K562 (cell line): ENCODE data around the gene CD320. TPM values are rescaled to one million over a fixed set of nuclear protein-coding genes. Genes with fewer than 3 reads are reported as not detected.
A peak's percentile ranks its signal among the peaks of the same experiment; 100 is the strongest.

Experiments used
- ATAC-seq: fragments of 200-7000 bp; cut with Tn5 transposase; 3 replicates; pipeline ENCODE4 v1.9.1; 2020; ENCODE audit warnings: moderate library complexity
- BruUV-seq: library from RNA; stranded (reverse); fragments of 400-500 nt; replicated peaks from 2 replicates; lab custom pipeline; 2021; lab: Mats Ljungman, UMichigan
- CTCF ChIA-PET: fragments of 300-600 bp; formaldehyde crosslinking; extraction: SDS; loops from one replicate; lab custom pipeline; 2021; ENCODE audit warnings: low intra/inter-chr PET ratio; lab: Yijun Ruan, JAX
- POLR2A ChIA-PET: fragments of 300-600, 350-650 bp; sonication (Branson Sonifier 250); formaldehyde crosslinking; extraction: SDS; loops from one replicate; lab custom pipeline; 2021; ENCODE audit warnings: antibody characterized with exemption, inconsistent platforms; lab: Yijun Ruan, JAX
- DNase-seq, 4 experiments: peaks; one replicate each; pipeline versions ENCODE4 v3.0.0 to v3.0.0-alpha.2; 2011 to 2018; ENCODE audit warnings: low spot score in 3 of 4, mixed read lengths in 3 of 4; ENCODE audit errors: extremely low read depth in 1 of 4
- FAIRE-seq: peaks from 2 replicates; lab custom pipeline; 2011; peaks lifted over from hg19 to GRCh38; lab: Jason Lieb, UNC
- H2AFZ ChIP-seq: 2 replicates; pipeline ENCODE4 v1.6.0; 2011; ENCODE audit warnings: low read depth, low read length, control low read depth, inconsistent platforms
- H3K27ac ChIP-seq: fragments of 200-600 bp; 3 replicates; pipeline ENCODE4 v1.8.0; 2011; ENCODE audit warnings: low read depth, mild to moderate bottlenecking, control low read depth, inconsistent platforms, low read length, moderate library complexity, mixed read lengths; ENCODE audit errors: extremely low read depth
- H3K27me3 ChIP-seq, 2 experiments: fragments of 300-600 bp in 1 of 2; 2 replicates in 1 of 2; 3 replicates in 1 of 2; pipeline versions ENCODE4 v1.6.0 to v1.8.0; 2011; ENCODE audit warnings: inconsistent platforms in 2 of 2, low read length in 2 of 2, mild to moderate bottlenecking in 1 of 2, mixed read lengths in 1 of 2, moderate library complexity in 1 of 2; ENCODE audit not compliant: control insufficient read depth in 2 of 2, insufficient read depth in 2 of 2
- H3K36me3 ChIP-seq: fragments of 300-600 bp; 3 replicates; pipeline ENCODE4 v1.8.0; 2011; ENCODE audit warnings: mild to moderate bottlenecking, low read length, inconsistent platforms; ENCODE audit not compliant: control insufficient read depth, insufficient read depth
- H3K4me1 ChIP-seq, 2 experiments: fragments of 200-600 bp in 1 of 2; replicated peaks in 1 of 2; 2 replicates in 1 of 2; 3 replicates in 1 of 2; pipeline versions ENCODE4 v1.5.1 to v1.8.0; 2011; ENCODE audit warnings: inconsistent platforms in 2 of 2, low read length in 2 of 2, mild to moderate bottlenecking in 1 of 2, mixed read lengths in 1 of 2, moderate library complexity in 1 of 2; ENCODE audit not compliant: control insufficient read depth in 2 of 2, insufficient read depth in 2 of 2
- H3K4me2 ChIP-seq: 2 replicates; pipeline ENCODE4 v1.6.1; 2011; ENCODE audit warnings: low read length, control low read depth, inconsistent platforms, mixed read lengths; ENCODE audit not compliant: insufficient read depth
- H3K4me3 ChIP-seq: fragments of 200-600 bp; sonication (generic), shearing (Covaris generic); 2 replicates; pipeline ENCODE4 v1.5.1; 2016; ENCODE audit warnings: control low read depth, inconsistent platforms
- H3K79me2 ChIP-seq: fragments of 200-600 bp; 3 replicates; pipeline ENCODE4 v1.8.0; 2011; ENCODE audit warnings: low read length, inconsistent platforms; ENCODE audit not compliant: control insufficient read depth, insufficient read depth
- H3K9ac ChIP-seq, 2 experiments: 2 replicates each; pipeline versions ENCODE4 v1.6.0 to v1.6.1; 2011; ENCODE audit warnings: low read depth in 2 of 2, low read length in 2 of 2, control low read depth in 1 of 2, inconsistent platforms in 1 of 2, mild to moderate bottlenecking in 1 of 2, mixed read lengths in 1 of 2; ENCODE audit not compliant: insufficient read depth in 1 of 2
- H3K9me1 ChIP-seq: one replicate; pipeline ENCODE4 v1.6.0; 2011; ENCODE audit warnings: inconsistent platforms, mild to moderate bottlenecking, low read length, moderate library complexity; ENCODE audit not compliant: control insufficient read depth, insufficient read depth
- H3K9me3 ChIP-seq: replicated peaks from 2 replicates; pipeline ENCODE4 v1.5.1; 2011; ENCODE audit warnings: low read depth, low read length, inconsistent platforms; ENCODE audit not compliant: control insufficient read depth, insufficient read depth
- H4K20me1 ChIP-seq: replicated peaks from 2 replicates; pipeline ENCODE4 v1.6.1; 2011; ENCODE audit warnings: low read length, inconsistent platforms, mixed read lengths; ENCODE audit not compliant: control insufficient read depth, insufficient read depth
- ATF3 ChIP-seq, 2 experiments: fragments of 450-650 bp in 1 of 2; sonication (generic) in 1 of 2; formaldehyde crosslinking in 1 of 2; IDR thresholded peaks in 1 of 2; conservative IDR thresholded peaks in 1 of 2; 2 replicates each; pipeline versions ENCODE4 v1.6.1 to v1.8.1; 2016 to 2023; ENCODE audit warnings: mild to moderate bottlenecking in 2 of 2, moderate library complexity in 2 of 2, inconsistent platforms in 1 of 2, missing genetic modification reagents in 1 of 2
- CBFA2T3 ChIP-seq: fragments of 450-650 bp; IDR thresholded peaks from 2 replicates; pipeline ENCODE4 v1.6.1; 2017
- CHD4 ChIP-seq: fragments of 200-600 bp; sonication (generic); IDR thresholded peaks from 3 replicates; pipeline ENCODE4 v1.6.1; 2012; ENCODE audit warnings: low read depth, mild to moderate bottlenecking, mixed read lengths, low read length, inconsistent platforms; ENCODE audit not compliant: insufficient read depth, insufficient replicate concordance, poor library complexity, severe bottlenecking
- ERF ChIP-seq: fragments of 450-650 bp; formaldehyde crosslinking; IDR thresholded peaks from 2 replicates; pipeline ENCODE4 v1.4.0; 2020; ENCODE audit warnings: mild to moderate bottlenecking, mixed read lengths
- GATA2 ChIP-seq: sonication (generic); formaldehyde crosslinking; IDR thresholded peaks from 2 replicates; pipeline ENCODE4 v1.4.0; 2020; ENCODE audit warnings: mild to moderate bottlenecking, missing genetic modification reagents
- IFI16 ChIP-seq: fragments of 250-450 bp; sonication (Bioruptor Pico); IDR thresholded peaks from 2 replicates; pipeline ENCODE4 v2.1.2; 2022; ENCODE audit warnings: mild to moderate bottlenecking, inconsistent platforms
- IRF9 ChIP-seq: fragments of 450-650 bp; IDR thresholded peaks from 2 replicates; pipeline ENCODE4 v1.6.1; 2016; ENCODE audit warnings: missing biosample characterization, missing genetic modification characterization
- JUND ChIP-seq, 2 experiments: IDR thresholded peaks; 2 replicates in 1 of 2; 3 replicates in 1 of 2; pipeline ENCODE4 v1.6.1; 2011; ENCODE audit warnings: borderline replicate concordance in 2 of 2, low read depth in 2 of 2, low read length in 2 of 2, improper control_type of control experiment in 1 of 2, missing biosample characterization in 1 of 2, missing genetic modification characterization in 1 of 2, missing genetic modification reagents in 1 of 2
- KDM1A ChIP-seq, 2 experiments: fragments of 450-650 bp; IDR thresholded peaks; 2 replicates each; pipeline ENCODE4 v1.6.1; 2016; ENCODE audit warnings: mild to moderate bottlenecking in 2 of 2
- KLF6 ChIP-seq: fragments of 250-450 bp; sonication (Bioruptor Pico); IDR thresholded peaks from 2 replicates; pipeline ENCODE4 v1.4.0; 2020; ENCODE audit warnings: mild to moderate bottlenecking, moderate library complexity, borderline replicate concordance
- MBD2 ChIP-seq: sonication (generic); IDR thresholded peaks from 2 replicates; pipeline ENCODE4 v1.6.1; 2016; ENCODE audit warnings: low read depth, borderline replicate concordance
- PHTF2 ChIP-seq: fragments of 250-450 bp; sonication (Bioruptor Pico); IDR thresholded peaks from 2 replicates; pipeline ENCODE4 v1.5.0; 2021; ENCODE audit warnings: mild to moderate bottlenecking
- SP1 ChIP-seq: sonication (generic); formaldehyde crosslinking; IDR thresholded peaks from 2 replicates; pipeline ENCODE4 v1.8.1; 2022; ENCODE audit warnings: mild to moderate bottlenecking, missing genetic modification reagents
- ZEB2 ChIP-seq: fragments of 450-650 bp; IDR thresholded peaks from 2 replicates; pipeline ENCODE4 v1.6.1; 2016
- ZNF165 ChIP-seq: fragments of 250-450 bp; sonication (Bioruptor Pico); IDR thresholded peaks from 2 replicates; pipeline ENCODE4 v1.4.0; 2020; ENCODE audit warnings: borderline replicate concordance
- ZNF197 ChIP-seq: fragments of 200-800 bp; sonication (Bioruptor generic); IDR thresholded peaks from 2 replicates; pipeline ENCODE4 v1.6.1; 2016; ENCODE audit warnings: low read depth, missing genetic modification characterization, missing compliant biosample characterization
- ZNF740 ChIP-seq, 3 experiments: fragments of 200-800 bp in 1 of 3; sonication (Bioruptor generic) in 1 of 3; sonication (generic) in 1 of 3; formaldehyde crosslinking in 1 of 3; IDR thresholded peaks; 2 replicates each; pipeline versions ENCODE4 v1.6.1 to v1.8.0; 2016 to 2022; ENCODE audit warnings: mild to moderate bottlenecking in 2 of 3, missing compliant biosample characterization in 2 of 3, missing genetic modification characterization in 2 of 3, missing genetic modification reagents in 1 of 3
- WGBS: fragments of 100-300 bp; shearing (Covaris generic); methylation state at CpG from one replicate; pipeline ENCODE4 v1.1.6; 2016; ENCODE audit warnings: low coverage, mixed read lengths; ENCODE audit not compliant: insufficient coverage; ENCODE audit errors: missing lambda C conversion rate; 5-methylcytosine and 5-hydroxymethylcytosine counted together
- in situ Hi-C: fragments of 300-500 bp; cut with MboI; formaldehyde crosslinking; loops from 4 replicates; pipeline ENCODE4 v1.15.0; 2018; ENCODE audit warnings: inconsistent platforms, mixed read lengths
- intact Hi-C: fragments of 100-400 bp; cut with micrococcal nuclease; formaldehyde crosslinking; loops from 2 replicates; pipeline ENCODE4 v1.14.2; 2022
- polyA plus RNA-seq, 8 experiments: library from polyadenylated mRNA; depleted of rRNA in 4 of 8; stranded (reverse) in 5 of 8; unstranded in 3 of 8; fragments of >200 nt; fragmentation: Nextera tagmentation in 2 of 8; fragmentation: Illumina TruSeq in 1 of 8; extraction: Ambion mirVana in 2 of 8; extraction: Trizol in 1 of 8; gene quantifications; 2 replicates each; pipeline versions ENCODE4 v1.2.1 to v1.2.3, GENCODE V29; 2011 to 2014; ENCODE audit warnings: inconsistent platforms in 1 of 8, missing spikeins in 1 of 8
- total RNA-seq, 7 experiments: library from RNA; depleted of rRNA in 6 of 7; stranded (reverse); fragments of >200 nt in 6 of 7; fragmentation: Illumina TruSeq in 2 of 7; extraction: Trizol in 2 of 7; gene quantifications; 2 replicates each; pipeline versions ENCODE4 v1.2.1 to v1.2.3, GENCODE V29; 2011 to 2021; ENCODE audit warnings: low replicate concordance in 1 of 7

The CD320 gene
- total and polyA plus RNA-seq, 9 of the 15 experiments (the other 6 are each of a cell fraction or from before 2014, with no cell fraction given) = 0.45 to 94.5 (median 34.4) TPM

GRCh38 chr19:8342684-8343482 is 34.7 kb upstream of the CD320 start, which contains the start of gene KANK3 (continued):
- TF ChIP-seq ZNF740 (CRISPR knock-in tag; IDR thresholded peaks at IDR 0.05) = peak; percentile 64; the same call in 1 of the 2 replicates
- no peak for TF ChIP-seq ZNF740 (tag; IDR thresholded peaks at IDR 0.05)
- TF ChIP-seq JUND (IDR thresholded peaks at IDR 0.05; ENCODE audit: borderline replicate concordance, low read depth, low read length) = 0 out of 2 replicates have a peak, but pooled peaks have one; percentile 9
- no peak for TF ChIP-seq JUND (tag; IDR thresholded peaks at IDR 0.05; ENCODE audit: borderline replicate concordance, low read depth, low read length)
- peak; percentile 90 for TF ChIP-seq SP1 (CRISPR knock-in tag)
- TF ChIP-seq ERF (CRISPR knock-in tag) = no peak
- peak; percentile 97 for TF ChIP-seq MBD2

GRCh38 chr19:8342316-8342683 is 34.1 kb upstream of the CD320 start:
- Histone ChIP-seq H3K4me1 (peaks cover 0 to 25% of the 10 kb centered on the region in 2 experiments; a peak in 3 of 5 replicates), H3K79me2 (no peaks in the 10 kb centered on the region), H3K4me2 (no peak overlapping the region), H3K27ac (no peak overlapping the region), H3K9me3 (no peaks in the 10 kb centered on the region), H4K20me1 (no peaks in the 10 kb centered on the region), H3K4me3 (no peak overlapping the region), H2AFZ (no peak overlapping the region), H3K36me3 (no peaks in the 10 kb centered on the region), H3K9me1 (no peaks in the 10 kb centered on the region), H3K9ac (peak overlapping the region in 1 of 2 experiments; percentile 58; a peak in 1 of 4 replicates), H3K27me3 (peaks cover 0 to 3% of the 10 kb centered on the region in 2 experiments; a peak in 1 of 5 replicates)
- no peak for FAIRE-seq
- no TSS peak for BruUV-seq
- ChIA-PET CTCF (interaction anchor here (0.6 kb wide), 1 partner anchor 10 kb away, joined by 3 read pairs; no protein-coding TSS in a partner anchor), POLR2A (interaction anchor here (0.9 to 1.0 kb wide), 2 partner anchors 104 to 172 kb away, joined by 3 to 5 read pairs; partner anchors contain the start of gene ZNF414)
- intact Hi-C loops (no loop called here), in situ Hi-C loops (no loop called here)
- no peak for ATAC-seq
- no peak for DNase-seq
- WGBS = 48% methylated on average over 13 of the region's 14 CpGs
- TF ChIP-seq ZNF165 (CRISPR knock-in tag) (no peak), KLF6 (CRISPR knock-in tag) (no peak), ATF3 (IDR thresholded peaks at IDR 0.05) (no peak), ATF3 (CRISPR knock-in tag; conservative IDR thresholded peaks at IDR 0.05) (no peak), ZEB2 (no peak), CBFA2T3 (no peak), PHTF2 (no peak), KDM1A (IDR thresholded peaks at IDR 0.05) (no peak), IFI16 (CRISPR knock-in tag) (no peak), IRF9 (no peak), CHD4 (no peak), GATA2 (no peak), ZNF197 (CRISPR knock-in tag) (no peak)
